GM21528 (cell line): ENCODE data around the gene TM4SF5.

Experiments
- ATAC-seq: cut with Tn5 transposase; IDR thresholded peaks from one replicate; pipeline ENCODE4 v1.9.1; 2021; ENCODE audit warnings: mild to moderate bottlenecking, moderate library complexity; ENCODE audit not compliant: unreplicated experiment, low FRiP score

The TM4SF5 gene

DNA sequence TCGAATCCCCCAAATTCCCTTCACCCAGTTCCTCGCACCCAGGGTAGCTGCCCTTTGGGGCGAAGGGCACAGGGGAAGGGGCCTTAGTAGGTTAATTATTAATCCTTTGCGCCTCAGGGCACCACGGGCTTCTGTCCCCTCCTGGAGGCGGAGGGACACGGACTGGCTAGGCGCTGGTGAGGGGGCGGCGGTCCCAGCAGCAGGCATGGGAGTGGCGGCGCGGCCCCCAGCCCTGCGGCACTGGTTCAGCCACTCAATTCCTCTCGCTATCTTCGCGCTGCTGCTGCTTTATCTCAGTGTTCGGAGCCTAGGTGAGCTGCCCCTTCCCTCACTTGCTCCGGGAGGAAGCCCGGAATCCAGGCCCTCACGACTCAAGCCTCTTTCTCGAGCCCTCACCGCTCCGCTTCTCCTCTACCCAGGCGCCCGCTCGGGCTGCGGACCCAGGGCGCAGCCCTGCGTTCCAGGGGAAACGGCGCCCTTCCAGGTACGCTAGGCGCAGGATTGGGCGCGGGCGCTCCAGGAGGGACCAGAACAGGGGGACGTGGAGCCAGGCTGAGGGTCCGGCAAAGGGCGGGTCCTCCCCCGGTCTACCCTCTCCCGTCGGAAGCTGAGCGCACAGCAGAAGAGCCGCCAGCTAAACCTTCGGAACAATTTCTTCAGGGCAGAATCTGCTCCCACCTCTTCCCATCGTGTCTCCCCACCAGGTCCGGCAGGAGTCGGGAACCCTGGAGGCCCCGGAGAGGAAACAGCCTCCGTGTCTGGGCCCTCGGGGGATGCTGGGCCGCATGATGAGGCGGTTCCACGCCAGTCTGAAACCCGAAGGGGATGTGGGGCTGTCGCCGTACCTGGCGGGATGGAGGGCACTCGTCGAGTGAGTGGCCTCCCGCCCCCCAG is 17.4 kb downstream of the TM4SF5 start, which contains the start of gene GLTPD2:
TSS of gene GLTPD2 (plus strand) at position 158 of the 894 bp plus-strand sequence. CDS start at position 206, 48 bp downstream.
- ATAC-seq, result no peak

DNA sequence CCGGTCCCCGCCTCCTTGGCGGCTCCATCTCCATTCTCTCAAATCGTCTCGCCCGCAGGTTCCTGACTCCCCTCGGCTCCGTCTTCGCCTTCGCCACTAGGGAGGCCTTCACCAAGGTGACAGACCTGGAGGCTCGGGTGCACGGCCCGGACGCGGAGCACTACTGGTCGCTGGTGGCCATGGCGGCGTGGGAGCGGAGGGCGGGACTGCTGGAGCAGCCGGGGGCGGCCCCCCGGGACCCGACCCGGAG is 17.9 kb downstream of the TM4SF5 start:
- no peak for ATAC-seq

DNA sequence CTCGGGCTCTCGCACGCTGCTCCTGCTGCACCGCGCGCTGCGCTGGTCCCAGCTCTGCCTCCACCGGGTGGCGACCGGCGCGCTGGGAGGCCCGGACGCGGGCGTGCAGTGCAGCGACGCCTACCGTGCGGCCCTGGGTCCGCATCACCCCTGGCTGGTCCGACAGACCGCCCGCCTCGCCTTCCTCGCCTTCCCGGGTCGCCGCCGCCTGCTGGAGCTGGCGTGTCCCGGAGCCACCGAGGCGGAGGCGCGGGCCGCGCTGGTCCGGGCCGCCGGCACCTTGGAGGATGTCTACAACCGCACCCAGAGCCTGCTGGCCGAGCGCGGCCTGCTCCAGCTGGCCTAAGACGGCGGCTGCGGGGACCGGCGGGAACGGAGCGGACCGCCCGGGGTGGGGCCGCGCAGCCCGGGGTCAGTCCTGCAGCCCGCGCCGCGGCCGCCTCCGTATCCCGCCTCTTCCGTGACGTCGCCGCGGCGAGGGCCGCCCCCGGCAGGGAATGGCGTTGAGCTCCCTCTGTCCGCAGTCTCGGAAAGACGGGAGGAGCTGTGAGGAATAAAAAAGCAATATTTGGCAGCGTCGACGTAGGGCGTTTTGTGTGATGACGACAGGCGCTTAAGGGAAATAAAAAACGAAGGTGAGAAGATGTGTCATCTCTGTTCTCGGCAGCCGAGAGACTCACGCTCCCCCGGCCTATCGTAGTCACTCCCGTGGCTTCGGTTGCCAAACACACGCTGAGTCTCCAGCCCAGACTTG is 18.4 kb downstream of the TM4SF5 start:
- peak; percentile 81 for ATAC-seq

DNA sequence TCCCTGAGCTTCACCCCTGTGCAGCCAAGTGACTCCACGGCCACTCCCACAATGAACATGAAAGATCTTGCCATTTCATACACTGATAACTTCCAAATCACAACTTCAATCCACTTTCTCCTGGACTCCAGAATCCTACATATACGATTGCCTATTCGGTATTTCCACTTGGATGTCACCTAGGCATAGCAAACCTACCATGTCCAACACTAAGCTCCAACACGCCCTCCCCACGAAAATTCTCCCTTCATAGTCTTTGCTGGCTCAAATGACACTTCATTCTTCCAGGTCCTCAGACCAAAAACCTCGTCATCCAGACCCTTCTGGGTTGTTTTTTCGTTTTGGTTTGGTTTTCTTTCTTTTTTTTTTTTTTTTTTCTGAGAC is 19.0 kb downstream of the TM4SF5 start:
- no peak for ATAC-seq

DNA sequence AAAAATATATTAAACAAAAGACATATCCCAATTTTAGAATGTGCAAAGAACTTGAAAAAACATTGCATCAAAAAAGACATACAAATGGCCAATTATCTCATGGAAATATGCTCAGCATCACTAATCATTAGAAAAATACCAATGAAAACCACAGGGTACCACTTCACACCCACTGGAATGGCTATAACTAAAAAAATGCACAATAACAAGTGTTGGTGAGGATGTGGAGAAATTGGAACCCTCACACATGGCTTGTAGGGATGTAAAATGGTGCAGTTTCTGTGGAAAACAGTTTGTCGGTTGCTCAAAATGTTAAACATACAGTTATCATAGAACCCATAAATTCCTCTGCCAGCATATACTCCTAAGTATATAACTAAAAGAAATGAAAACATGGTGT is 23.5 kb downstream of the TM4SF5 start:
- ATAC-seq, result no peak

DNA sequence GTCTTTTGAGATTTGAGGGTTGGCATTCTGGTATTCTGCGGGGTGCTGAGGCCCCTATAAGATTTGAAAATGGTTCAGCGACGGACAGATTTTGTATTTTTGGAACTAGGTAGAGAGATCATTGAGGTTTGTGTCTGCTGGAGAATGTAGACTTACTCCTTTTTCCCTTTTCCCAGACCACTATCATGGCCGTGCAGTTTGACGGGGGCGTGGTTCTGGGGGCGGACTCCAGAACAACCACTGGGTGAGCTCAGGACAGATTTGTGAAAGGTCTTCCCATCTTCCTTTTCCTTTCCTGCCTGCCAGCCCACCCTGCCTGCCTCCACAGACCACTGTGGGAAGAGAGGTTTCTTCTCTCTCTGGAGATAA is 24.9 kb downstream of the TM4SF5 start:
- no peak for ATAC-seq

DNA sequence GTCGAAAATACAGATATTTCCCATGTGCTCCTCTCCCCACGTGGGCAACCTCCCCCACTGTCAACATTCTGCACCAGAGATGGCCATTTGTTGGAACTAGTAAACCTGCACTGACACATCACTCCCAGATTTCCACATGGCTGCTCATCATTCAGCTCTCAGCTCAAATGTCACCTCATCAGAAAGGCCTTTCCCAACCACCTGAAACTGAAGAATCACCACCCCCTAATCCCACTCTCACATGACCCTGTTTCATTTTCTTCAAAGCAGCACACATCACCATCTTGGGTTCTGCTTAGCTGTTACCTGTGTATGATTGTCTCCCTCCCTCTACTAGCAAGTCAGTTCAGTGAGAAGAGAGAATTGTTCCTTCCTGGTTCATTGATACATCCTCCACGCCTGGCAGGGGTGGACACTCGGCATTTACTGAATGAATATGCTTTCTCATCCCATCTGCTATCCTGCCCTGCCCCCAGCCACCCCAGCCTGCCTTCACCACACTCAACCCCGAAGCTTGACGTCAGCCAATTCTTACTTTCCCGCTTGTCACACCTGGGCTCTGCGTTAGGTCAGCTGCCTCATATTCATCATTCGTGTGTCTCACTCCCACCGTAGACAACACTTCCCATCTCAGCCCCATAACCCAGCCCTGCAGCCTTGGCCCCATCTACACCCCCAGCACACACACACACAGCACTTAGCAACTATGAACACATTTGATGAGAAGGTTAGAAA is 28.9 kb downstream of the TM4SF5 start:
- ATAC-seq, result no peak

DNA sequence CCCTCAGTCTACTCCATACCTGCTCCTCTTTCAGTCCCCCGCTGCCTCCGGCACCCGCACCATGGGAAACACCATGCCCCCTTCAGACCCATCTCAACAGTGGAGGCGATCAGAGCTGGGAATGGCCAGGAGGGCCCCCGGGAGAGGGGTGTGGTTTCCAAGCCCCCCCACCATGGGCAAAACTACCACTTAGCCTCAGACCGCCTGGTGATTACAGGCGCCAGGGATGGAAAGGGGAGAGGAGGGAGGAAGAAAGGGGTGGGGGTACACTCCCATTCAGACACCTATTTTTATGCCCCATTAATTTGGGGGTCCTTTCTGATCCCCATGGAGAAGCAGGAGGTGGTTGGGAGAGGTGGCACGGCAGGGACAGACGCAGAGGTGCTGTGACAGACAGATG is 30.5 kb downstream of the TM4SF5 start, which contains the start of gene C17orf114:
TSS of gene C17orf114 (minus strand) at position 101 of the 400 bp plus-strand sequence.
- ATAC-seq, result no peak

DNA sequence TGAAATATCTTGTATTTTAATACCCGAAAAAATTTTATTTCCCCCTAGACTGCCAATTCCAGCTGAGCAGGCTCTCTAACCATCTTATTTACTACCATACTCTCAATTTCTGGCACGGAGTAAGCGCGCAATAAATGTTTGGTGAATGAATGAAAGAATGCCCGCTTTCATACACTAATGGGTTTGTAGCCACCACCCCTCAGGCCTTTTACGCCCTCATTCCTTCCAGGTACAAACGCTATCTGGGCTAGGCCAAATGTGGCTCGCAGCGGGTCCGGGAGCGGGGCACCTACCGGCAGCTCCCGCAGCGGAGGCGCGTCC is 34.7 kb downstream of the TM4SF5 start:
- ATAC-seq, result peak; percentile 26

DNA sequence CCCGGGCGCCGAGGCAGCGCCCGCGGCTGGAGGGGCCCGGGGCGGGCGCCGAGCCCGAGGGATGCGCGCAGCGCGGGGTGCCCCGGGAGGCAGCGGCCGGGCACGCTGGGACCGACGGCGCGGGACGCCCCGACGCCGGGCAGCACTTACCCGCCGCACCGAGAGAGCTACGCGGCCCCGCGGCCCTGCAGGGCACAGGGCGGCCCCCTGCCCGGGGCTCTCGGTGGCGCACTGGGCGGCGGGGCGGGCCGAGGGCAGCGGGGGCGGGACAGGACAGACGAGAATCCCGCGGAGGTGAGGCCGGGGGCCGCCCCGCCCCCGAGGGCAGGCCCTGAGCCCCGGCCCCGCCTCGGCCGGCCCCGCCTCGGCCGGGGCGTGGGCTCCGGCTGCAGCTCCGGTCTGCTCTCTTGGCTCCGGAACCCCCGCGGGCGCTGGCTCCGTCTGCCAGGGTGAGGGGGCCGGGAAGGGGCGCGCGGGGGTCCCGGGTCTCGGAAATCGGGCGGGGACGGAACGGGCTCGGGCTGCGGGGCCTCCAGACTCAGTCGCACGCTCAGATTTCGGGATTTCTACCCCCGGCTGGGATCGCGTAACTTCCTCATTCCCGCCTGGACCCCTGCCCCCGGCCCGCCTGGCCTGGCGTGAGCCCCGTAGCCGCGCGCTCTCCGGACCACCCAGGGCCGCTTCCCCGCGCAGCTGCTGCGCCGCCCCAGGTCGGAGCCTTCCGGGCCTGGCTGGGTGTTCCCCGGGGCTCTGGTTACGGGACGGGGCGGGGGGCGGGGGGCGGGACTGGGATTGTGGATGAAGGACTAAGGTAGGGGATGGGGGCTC is 35.3 kb downstream of the TM4SF5 start, which contains the start of gene PLD2:
TSS of gene PLD2 (plus strand) at position 376 of the 828 bp plus-strand sequence. CDS start 621 bp downstream, outside the sequence.
- ATAC-seq, result peak; percentile 84

DNA sequence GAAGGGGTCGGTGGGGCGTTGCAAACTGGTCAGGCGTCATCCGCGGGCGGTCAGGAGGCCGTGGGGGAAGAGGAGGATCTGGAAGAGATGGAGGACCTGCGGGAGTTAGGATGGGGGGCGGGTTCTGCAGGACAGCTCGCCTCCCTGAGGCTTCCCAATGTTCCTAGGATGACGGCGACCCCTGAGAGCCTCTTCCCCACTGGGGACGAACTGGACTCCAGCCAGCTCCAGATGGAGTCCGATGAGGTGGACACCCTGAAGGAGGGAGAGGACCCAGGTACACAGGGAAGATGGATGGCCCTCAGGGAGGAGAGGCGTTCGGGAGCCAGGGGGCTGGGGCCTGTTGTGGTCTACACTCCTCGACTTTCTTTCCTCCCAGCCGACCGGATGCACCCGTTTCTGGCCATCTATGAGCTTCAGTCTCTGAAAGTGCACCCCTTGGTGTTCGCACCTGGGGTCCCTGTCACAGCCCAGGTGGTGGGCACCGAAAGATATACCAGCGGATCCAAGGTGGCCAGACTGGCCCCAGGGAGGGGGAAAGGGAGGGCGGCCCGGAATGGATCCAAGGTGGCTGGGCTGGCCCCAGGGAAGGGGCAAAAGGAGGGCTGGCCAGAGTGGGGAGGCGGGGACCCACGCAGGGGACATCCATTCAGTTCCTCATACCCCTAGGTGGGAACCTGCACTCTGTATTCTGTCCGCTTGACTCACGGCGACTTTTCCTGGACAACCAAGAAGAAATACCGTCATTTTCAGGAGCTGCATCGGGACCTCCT is 36.1 kb downstream of the TM4SF5 start:
- no peak for ATAC-seq

DNA sequence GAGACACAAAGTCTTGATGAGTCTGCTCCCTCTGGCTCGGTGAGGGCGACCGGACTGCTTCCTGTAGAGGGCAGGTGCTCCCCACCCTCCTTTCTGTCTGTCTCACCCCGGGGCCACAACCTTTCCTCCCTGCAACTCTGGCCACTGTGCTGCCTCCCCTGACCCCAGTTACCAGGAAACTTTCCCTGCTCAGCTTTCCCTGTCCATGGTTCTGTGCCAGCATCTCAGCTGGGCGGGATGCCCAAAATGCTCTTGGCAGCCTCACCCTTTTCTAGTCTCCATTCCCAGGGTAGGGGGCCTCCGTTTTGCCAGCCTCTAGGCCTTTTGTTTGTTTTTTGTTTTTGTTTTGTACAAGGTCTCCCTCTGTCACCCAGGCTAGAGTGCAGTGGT is 36.7 kb downstream of the TM4SF5 start:
- ATAC-seq, result no peak

DNA sequence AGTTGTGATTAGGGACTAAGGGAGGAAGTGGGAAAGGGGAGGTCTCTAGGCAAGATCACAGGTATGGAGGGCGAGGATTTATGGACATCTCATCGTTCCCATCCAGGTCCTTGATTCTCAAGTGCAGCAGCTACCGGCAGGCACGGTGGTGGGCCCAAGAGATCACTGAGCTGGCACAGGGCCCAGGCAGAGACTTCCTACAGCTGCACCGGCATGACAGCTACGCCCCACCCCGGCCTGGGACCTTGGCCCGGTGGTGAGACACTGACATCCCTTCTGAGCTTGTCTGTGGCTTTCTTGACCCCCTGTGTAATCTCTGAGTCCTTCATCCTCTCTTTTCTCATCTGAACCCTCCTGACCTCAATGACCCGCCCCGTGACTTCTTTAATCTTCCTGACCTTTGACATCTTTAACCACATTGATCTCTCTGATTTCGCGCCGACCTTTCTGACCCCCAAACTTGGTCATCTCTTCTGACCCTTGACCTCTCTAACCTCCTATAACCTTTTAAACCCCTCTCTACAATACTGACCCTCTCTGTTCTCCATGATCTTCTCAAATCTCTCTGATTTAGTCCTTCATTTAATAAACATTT is 39.1 kb downstream of the TM4SF5 start:
- ATAC-seq, result no peak

DNA sequence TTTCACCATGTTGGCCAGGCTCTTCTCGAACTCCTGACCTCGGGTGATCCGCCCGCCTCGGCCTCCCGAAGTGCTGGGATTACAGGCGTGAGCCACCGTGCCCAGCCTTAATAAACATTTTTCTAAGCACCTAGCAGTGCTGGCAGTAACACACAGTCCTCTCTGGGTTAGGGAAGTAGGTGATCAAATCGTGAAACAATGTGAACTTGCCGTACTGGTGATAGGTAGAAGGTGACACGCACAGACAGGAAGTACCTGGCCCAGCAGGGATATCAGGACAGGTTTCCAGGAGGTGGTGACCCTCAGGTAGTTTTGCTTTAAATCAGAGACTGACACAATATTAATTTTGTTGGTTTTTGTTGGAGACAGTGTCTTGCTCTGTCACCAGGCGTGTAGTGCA is 39.8 kb downstream of the TM4SF5 start:
- no peak for ATAC-seq

DNA sequence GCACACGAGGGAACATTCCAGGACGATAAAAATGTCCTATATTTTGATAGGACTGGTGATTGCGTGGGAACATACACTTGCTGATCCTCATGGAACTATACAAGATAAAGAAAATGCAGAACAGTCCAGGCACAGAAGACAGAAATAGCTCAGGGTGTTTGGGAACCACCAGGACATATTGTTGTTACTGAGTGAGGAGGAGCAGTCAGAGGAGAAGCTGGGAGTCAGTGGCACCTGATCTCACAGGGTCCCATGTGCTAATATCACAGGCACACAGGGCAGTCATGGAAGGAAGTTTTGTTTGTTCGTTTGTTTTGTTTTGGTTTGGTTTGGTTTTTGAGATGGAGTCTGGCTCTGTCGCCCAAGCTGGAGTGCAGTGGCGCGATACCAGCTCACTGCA is 41.0 kb downstream of the TM4SF5 start:
- ATAC-seq, result no peak

DNA sequence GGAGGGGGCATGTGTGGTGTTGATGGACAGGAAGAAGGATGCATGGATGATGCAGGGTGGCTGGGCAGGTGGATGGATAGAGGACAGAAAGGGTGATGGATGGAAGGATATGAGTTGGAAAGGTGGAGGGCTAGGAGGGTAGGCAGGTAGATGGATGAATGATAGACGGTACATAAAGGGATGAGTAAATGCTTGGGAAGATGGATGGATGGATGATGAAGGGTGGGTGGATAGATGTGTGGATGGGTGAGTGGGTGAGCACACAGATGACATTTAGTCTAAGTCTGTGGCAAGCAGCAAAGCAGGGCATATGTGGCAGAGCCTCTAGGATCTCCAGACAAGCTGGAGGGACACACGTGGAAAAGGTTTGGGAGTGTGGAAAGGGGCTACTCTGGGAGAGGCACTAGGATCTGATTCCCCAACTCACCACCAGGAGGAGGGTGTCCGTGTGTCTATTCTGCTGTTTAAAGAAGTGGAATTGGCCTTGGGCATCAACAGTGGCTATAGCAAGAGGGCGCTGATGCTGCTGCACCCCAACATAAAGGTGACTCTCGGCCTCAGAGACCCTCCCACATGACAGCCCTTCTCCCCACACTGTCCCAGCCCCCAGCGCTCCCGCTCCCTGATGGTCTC is 43.5 kb downstream of the TM4SF5 start:
- ATAC-seq, result no peak

DNA sequence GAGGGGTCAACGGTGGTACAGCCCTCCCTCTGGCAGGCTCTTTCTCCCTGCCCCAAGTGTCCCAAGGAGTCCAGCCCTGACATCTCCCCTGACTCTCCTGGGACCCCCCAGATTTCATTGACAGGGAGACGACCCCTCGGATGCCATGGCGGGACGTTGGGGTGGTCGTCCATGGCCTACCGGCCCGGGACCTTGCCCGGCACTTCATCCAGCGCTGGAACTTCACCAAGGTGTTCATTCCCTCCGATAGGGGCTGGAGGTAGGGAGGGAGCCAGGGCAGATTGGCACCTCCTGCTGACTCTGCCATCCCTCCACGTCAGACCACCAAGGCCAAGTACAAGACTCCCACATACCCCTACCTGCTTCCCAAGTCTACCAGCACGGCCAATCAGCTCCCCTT is 45.1 kb downstream of the TM4SF5 start:
- no peak for ATAC-seq

DNA sequence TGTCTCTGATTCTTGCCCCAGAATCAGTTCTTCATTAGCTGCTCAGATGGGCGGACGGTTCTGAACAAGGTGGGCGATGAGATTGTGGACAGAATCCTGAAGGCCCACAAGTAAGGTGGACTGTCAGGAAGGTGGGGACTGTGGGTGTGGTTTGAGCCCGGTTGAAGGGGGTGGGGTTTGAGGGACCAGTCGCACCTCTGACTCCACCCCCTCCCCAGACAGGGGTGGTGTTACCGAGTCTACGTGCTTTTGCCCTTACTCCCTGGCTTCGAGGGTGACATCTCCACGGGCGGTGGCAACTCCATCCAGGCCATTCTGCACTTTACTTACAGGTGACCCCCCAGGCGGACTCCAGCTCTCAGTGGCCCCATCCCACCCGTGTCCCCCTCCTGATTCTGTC is 46.6 kb downstream of the TM4SF5 start:
- ATAC-seq, result no peak

DNA sequence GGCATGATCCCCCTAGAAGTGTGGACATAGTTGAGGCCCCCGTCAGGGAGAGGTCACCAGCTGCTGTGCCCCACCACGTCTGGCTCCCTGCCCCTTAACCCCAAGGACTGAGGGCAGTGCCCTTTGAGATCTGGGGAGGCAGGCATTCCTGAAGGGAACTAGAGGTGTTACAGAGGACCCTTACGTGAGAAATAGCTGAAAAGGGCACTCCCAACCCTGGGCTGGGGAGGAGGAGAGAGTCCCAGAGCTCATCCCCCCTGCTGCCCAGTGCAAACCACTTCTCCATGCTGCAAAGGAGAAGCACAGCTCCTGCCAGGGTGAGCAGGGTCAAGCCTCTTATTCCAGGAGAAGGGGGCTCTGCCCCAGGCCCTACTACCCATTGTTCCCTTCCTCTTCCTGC is 51.1 kb downstream of the TM4SF5 start:
- no peak for ATAC-seq
